HEK293 (cell line): ENCODE measurements around the gene PPM1F.

Experiments used
- CTCF ChIA-PET: fragments of 350-600 bp; formaldehyde crosslinking; extraction: SDS; loops from one replicate; lab custom pipeline; 2021; ENCODE audit warnings: antibody characterized with exemption; lab: Yijun Ruan, JAX
- POLR2A ChIA-PET: fragments of 300-600 bp; formaldehyde crosslinking; extraction: SDS; loops from one replicate; lab custom pipeline; 2020; ENCODE audit warnings: antibody characterized with exemption, inconsistent platforms; lab: Yijun Ruan, JAX
- H3K27ac ChIP-seq: fragments of 200-500 bp; sonication (Bioruptor generic); 2 replicates; pipeline ENCODE4 v1.5.1; 2014; ENCODE audit warnings: low read depth, low read length, control low read depth, inconsistent platforms; ENCODE audit errors: extremely low read depth
- H3K36me3 ChIP-seq, 2 experiments: fragments of 200-500 bp in 1 of 2; sonication (Bioruptor generic) in 1 of 2; 1 replicate in 1 of 2; 2 replicates in 1 of 2; pipeline ENCODE4 v1.5.1; 2014 to 2017; ENCODE audit warnings: inconsistent platforms in 2 of 2, low read length in 2 of 2; ENCODE audit not compliant: control insufficient read depth in 2 of 2, insufficient read depth in 1 of 2
- H3K4me1 ChIP-seq: fragments of 200-500 bp; sonication (Bioruptor generic); 2 replicates; pipeline ENCODE4 v1.5.1; 2014; ENCODE audit warnings: mild to moderate bottlenecking, low read length, inconsistent platforms; ENCODE audit not compliant: control insufficient read depth, insufficient read depth
- H3K4me3 ChIP-seq: 2 replicates; pipeline ENCODE4 v1.5.1; 2011; ENCODE audit warnings: low read depth, mild to moderate bottlenecking, control low read depth, low read length, moderate library complexity
- H3K9me3 ChIP-seq: fragments of 200-500 bp; sonication (Bioruptor generic); 2 replicates; pipeline ENCODE4 v1.5.1; 2014; ENCODE audit warnings: low read depth, low read length, inconsistent platforms; ENCODE audit not compliant: control insufficient read depth, insufficient read depth
- OSR2 ChIP-seq: fragments of 450-650 bp; formaldehyde crosslinking; IDR thresholded peaks from 2 replicates; pipeline ENCODE4 v1.5.1; 2016; ENCODE audit warnings: missing biosample characterization, missing genetic modification characterization
- SCRT2 ChIP-seq: fragments of 450-650 bp; formaldehyde crosslinking; IDR thresholded peaks from 2 replicates; pipeline ENCODE4 v1.5.1; 2016; ENCODE audit warnings: missing biosample characterization, missing genetic modification characterization
- ZBTB11 ChIP-seq: fragments of 450-650 bp; formaldehyde crosslinking; conservative IDR thresholded peaks from 2 replicates; pipeline ENCODE4 v1.5.1; 2016; ENCODE audit warnings: low read depth, missing biosample characterization, missing genetic modification characterization
- ZNF169 ChIP-seq: fragments of 450-650 bp; formaldehyde crosslinking; IDR thresholded peaks from 2 replicates; pipeline ENCODE4 v1.5.1; 2016; ENCODE audit warnings: missing biosample characterization, missing genetic modification characterization
- ZNF202 ChIP-seq: fragments of 450-650 bp; formaldehyde crosslinking; IDR thresholded peaks from 2 replicates; pipeline ENCODE4 v1.5.1; 2016; ENCODE audit warnings: missing biosample characterization, missing genetic modification characterization, borderline replicate concordance
- ZNF311 ChIP-seq: fragments of 450-650 bp; formaldehyde crosslinking; IDR thresholded peaks from 2 replicates; pipeline ENCODE4 v1.5.1; 2017; ENCODE audit warnings: missing biosample characterization, missing genetic modification characterization, borderline replicate concordance
- ZNF394 ChIP-seq: fragments of 450-650 bp; formaldehyde crosslinking; IDR thresholded peaks from 2 replicates; pipeline ENCODE4 v1.5.1; 2016; ENCODE audit warnings: missing biosample characterization, missing genetic modification characterization, mild to moderate bottlenecking, moderate library complexity, borderline replicate concordance
- ZNF518A ChIP-seq: fragments of 450-650 bp; formaldehyde crosslinking; conservative IDR thresholded peaks from 2 replicates; pipeline ENCODE4 v1.5.1; 2016; ENCODE audit warnings: low read depth, missing biosample characterization, missing genetic modification characterization
- ZNF596 ChIP-seq: fragments of 450-650 bp; IDR thresholded peaks from 2 replicates; pipeline ENCODE4 v1.5.0; 2018; ENCODE audit warnings: missing biosample characterization, mild to moderate bottlenecking, missing genetic modification characterization, moderate library complexity
- ZNF621 ChIP-seq: fragments of 450-650 bp; formaldehyde crosslinking; IDR thresholded peaks from 2 replicates; pipeline ENCODE4 v1.5.1; 2017; ENCODE audit warnings: missing biosample characterization, missing genetic modification characterization
- TF ChIP-seq, protein P1 (sequence below): fragments of 450-650 bp; formaldehyde crosslinking; IDR thresholded peaks from 2 replicates; pipeline ENCODE4 v1.5.1; 2016; ENCODE audit warnings: missing biosample characterization, missing genetic modification characterization
- TF ChIP-seq, protein P2 (sequence below): fragments of 450-650 bp; formaldehyde crosslinking; IDR thresholded peaks from 2 replicates; pipeline ENCODE4 v1.5.1; 2016; ENCODE audit warnings: missing biosample characterization, missing genetic modification characterization, borderline replicate concordance

Gene PPM1F

GRCh38 chr22:21963790-21964211, 11.2 kb upstream of the PPM1F start:
- no peak for TF ChIP-seq ZNF596 (tag by site-specific recombination)
- no peak for TF ChIP-seq ZNF394 (tag by site-specific recombination)
- TF ChIP-seq ZNF621 (tag by site-specific recombination), result no peak
- CTCF ChIA-PET, result interaction anchor here (0.7 to 9.3 kb wide), 2 partner anchors 11 to 18 kb away, joined by 8 to 47 read pairs; partner anchors contain the start of gene PPM1F

GRCh38 chr22:21963286-21963685, 10.6 kb upstream of the PPM1F start:
- Histone ChIP-seq H3K4me3 (no peak overlapping the region), H3K27ac (no peak overlapping the region), H3K36me3 (peaks cover 5 to 100% of the 10 kb centered on the region in 2 experiments; a peak in 2 of 3 replicates), H3K9me3 (no peaks in the 10 kb centered on the region), H3K4me1 (no peaks in the 10 kb centered on the region)
- no peak for TF ChIP-seq ZNF518A (tag by site-specific recombination)
- 0 out of 2 replicates have a peak, but pooled peaks have one; percentile 35 for TF ChIP-seq SCRT2 (tag by site-specific recombination)
- POLR2A ChIA-PET, result no interaction called here
- CTCF ChIA-PET, result interaction anchor here (0.7 to 9.3 kb wide), 3 partner anchors 9 to 18 kb away, joined by 8 to 47 read pairs (median 8); partner anchors contain the start of gene PPM1F

More at GRCh38 chr22:21963790-21964211, 11.2 kb upstream of the PPM1F start:
- Histone ChIP-seq H3K27ac (no peak overlapping the region), H3K4me1 (no peaks in the 10 kb centered on the region), H3K9me3 (no peaks in the 10 kb centered on the region), H3K36me3 (peaks cover 5 to 100% of the 10 kb centered on the region in 2 experiments; a peak in 2 of 3 replicates), H3K4me3 (no peak overlapping the region)
- POLR2A ChIA-PET, result no interaction called here

DNA sequence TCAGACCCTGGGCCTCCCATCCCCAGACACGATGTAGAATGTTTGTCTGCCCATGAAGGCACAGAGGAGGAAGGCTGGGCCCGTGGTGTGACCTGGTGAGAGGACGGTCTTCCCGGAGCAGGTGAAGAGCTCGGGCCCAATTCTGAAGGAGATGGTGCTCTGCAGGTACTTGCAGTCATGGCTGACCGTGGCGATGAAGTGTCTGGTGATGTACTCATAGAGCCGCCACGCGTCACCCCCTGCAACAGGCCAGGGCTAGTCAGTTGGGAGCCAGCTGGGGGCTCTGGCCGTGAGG, 10.0 kb upstream of the PPM1F start:
- Histone ChIP-seq H3K4me1 (no peaks in the 10 kb centered on the region), H3K9me3 (no peaks in the 10 kb centered on the region), H3K36me3 (peaks cover 5 to 100% of the 10 kb centered on the region in 2 experiments; a peak in 2 of 3 replicates), H3K27ac (no peak overlapping the region), H3K4me3 (no peak overlapping the region)
- ChIA-PET CTCF (interaction anchor here (2.1 to 9.3 kb wide), 2 partner anchors 10 kb away, joined by 8 to 47 read pairs; partner anchors contain the start of gene PPM1F), POLR2A (no interaction called here)
- TF ChIP-seq, protein P1, sequence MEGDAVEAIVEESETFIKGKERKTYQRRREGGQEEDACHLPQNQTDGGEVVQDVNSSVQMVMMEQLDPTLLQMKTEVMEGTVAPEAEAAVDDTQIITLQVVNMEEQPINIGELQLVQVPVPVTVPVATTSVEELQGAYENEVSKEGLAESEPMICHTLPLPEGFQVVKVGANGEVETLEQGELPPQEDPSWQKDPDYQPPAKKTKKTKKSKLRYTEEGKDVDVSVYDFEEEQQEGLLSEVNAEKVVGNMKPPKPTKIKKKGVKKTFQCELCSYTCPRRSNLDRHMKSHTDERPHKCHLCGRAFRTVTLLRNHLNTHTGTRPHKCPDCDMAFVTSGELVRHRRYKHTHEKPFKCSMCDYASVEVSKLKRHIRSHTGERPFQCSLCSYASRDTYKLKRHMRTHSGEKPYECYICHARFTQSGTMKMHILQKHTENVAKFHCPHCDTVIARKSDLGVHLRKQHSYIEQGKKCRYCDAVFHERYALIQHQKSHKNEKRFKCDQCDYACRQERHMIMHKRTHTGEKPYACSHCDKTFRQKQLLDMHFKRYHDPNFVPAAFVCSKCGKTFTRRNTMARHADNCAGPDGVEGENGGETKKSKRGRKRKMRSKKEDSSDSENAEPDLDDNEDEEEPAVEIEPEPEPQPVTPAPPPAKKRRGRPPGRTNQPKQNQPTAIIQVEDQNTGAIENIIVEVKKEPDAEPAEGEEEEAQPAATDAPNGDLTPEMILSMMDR (tag by site-specific recombination), result no peak
- TF ChIP-seq, protein P2, sequence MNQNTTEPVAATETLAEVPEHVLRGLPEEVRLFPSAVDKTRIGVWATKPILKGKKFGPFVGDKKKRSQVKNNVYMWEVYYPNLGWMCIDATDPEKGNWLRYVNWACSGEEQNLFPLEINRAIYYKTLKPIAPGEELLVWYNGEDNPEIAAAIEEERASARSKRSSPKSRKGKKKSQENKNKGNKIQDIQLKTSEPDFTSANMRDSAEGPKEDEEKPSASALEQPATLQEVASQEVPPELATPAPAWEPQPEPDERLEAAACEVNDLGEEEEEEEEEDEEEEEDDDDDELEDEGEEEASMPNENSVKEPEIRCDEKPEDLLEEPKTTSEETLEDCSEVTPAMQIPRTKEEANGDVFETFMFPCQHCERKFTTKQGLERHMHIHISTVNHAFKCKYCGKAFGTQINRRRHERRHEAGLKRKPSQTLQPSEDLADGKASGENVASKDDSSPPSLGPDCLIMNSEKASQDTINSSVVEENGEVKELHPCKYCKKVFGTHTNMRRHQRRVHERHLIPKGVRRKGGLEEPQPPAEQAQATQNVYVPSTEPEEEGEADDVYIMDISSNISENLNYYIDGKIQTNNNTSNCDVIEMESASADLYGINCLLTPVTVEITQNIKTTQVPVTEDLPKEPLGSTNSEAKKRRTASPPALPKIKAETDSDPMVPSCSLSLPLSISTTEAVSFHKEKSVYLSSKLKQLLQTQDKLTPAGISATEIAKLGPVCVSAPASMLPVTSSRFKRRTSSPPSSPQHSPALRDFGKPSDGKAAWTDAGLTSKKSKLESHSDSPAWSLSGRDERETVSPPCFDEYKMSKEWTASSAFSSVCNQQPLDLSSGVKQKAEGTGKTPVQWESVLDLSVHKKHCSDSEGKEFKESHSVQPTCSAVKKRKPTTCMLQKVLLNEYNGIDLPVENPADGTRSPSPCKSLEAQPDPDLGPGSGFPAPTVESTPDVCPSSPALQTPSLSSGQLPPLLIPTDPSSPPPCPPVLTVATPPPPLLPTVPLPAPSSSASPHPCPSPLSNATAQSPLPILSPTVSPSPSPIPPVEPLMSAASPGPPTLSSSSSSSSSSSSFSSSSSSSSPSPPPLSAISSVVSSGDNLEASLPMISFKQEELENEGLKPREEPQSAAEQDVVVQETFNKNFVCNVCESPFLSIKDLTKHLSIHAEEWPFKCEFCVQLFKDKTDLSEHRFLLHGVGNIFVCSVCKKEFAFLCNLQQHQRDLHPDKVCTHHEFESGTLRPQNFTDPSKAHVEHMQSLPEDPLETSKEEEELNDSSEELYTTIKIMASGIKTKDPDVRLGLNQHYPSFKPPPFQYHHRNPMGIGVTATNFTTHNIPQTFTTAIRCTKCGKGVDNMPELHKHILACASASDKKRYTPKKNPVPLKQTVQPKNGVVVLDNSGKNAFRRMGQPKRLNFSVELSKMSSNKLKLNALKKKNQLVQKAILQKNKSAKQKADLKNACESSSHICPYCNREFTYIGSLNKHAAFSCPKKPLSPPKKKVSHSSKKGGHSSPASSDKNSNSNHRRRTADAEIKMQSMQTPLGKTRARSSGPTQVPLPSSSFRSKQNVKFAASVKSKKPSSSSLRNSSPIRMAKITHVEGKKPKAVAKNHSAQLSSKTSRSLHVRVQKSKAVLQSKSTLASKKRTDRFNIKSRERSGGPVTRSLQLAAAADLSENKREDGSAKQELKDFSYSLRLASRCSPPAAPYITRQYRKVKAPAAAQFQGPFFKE (tag by site-specific recombination), result no peak
- TF ChIP-seq OSR2 (no peak), ZBTB11 (tag by site-specific recombination) (no peak), ZNF202 (tag by site-specific recombination) (no peak), ZNF311 (no peak), ZNF169 (tag by site-specific recombination) (no peak)
